ENCODE data around the gene RANBP6. TPM values are rescaled to one million over a fixed set of nuclear protein-coding genes. Genes with fewer than 3 reads are reported as not detected.
A peak's percentile ranks its signal among the peaks of the same experiment; 100 is the strongest.

Gene RANBP6
- polyA plus RNA-seq, 1 of the 3 experiments (the other 2 are of a cell fraction), result 4.1 TPM

DNA sequence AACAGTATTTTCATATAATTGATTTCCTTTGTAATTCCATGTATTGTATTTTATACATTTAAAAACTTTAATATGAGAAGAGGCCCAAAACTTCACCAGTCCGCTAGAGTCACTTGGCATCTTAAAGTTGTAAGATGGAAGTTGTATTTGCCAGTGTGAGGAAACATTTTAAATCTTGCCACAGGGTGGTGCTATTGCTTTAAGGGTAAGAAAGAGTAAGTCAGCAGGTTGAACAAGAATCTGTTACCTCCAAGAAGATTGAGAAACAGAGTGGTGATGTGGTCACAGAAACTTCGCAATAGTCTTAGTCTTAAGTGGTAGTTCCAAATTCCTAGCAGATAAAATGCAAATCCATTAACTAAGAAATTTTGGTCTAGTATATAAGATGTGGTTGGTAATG, 39.8 kb upstream of the RANBP6 start:
- H3K4me2 ChIP-seq, result no peak overlapping the region
- H3K4me1 ChIP-seq (ENCODE audit: control insufficient read depth in 1 of 2, insufficient read depth in 2 of 2, low read depth in 1 of 2, low read length in 1 of 2), result no peaks in the 10 kb centered on the region
- H3K4me3 ChIP-seq (ENCODE audit: low read depth in 2 of 2, low read length in 1 of 2), result no peak overlapping the region
- no peaks in the 10 kb centered on the region for H3K36me3 ChIP-seq (replicated peaks in 1 of 2; ENCODE audit: control insufficient read depth in 1 of 2, insufficient read depth in 2 of 2, low read length in 1 of 2)
- H3F3A ChIP-seq (replicated peaks; ENCODE audit: insufficient read depth), result no peaks in the 10 kb centered on the region
- no peak for DNase-seq
- H3K9me3 ChIP-seq, result no peaks in the 10 kb centered on the region
- H3K27ac ChIP-seq (ENCODE audit: low read depth in 2 of 2, low read length in 1 of 2), result no peak overlapping the region
- no peaks in the 10 kb centered on the region for H3K79me2 ChIP-seq (ENCODE audit: insufficient read depth)
- H4K20me1 ChIP-seq (ENCODE audit: insufficient read depth), result no peaks in the 10 kb centered on the region
- no peaks in the 10 kb centered on the region for H3K27me3 ChIP-seq (ENCODE audit: insufficient read depth)
- TF ChIP-seq RAD21 (IDR thresholded peaks at IDR 0.05; ENCODE audit: low read length), result peak; percentile 73
- TF ChIP-seq GABPA (IDR thresholded peaks at IDR 0.05; ENCODE audit: low read depth), result no peak
- TF ChIP-seq CTCF (IDR thresholded peaks at IDR 0.05), result peak; percentile 69
- peak; percentile 68 for TF ChIP-seq SMC3 (IDR thresholded peaks at IDR 0.05; ENCODE audit: low read depth, low read length)
- TF ChIP-seq, protein P1, sequence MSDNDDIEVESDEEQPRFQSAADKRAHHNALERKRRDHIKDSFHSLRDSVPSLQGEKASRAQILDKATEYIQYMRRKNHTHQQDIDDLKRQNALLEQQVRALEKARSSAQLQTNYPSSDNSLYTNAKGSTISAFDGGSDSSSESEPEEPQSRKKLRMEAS (IDR thresholded peaks at IDR 0.05; ENCODE audit: low read depth), result no peak
- H2AFZ ChIP-seq (ENCODE audit: low read depth), result no peak overlapping the region
- POLR2A ChIA-PET, result no interaction called here
- CTCF ChIA-PET, result interaction anchor here (0.6 to 3.2 kb wide), 5 partner anchors 25 to 251 kb away, joined by 3 to 67 read pairs (median 3); no protein-coding TSS in a partner anchor
- no peaks in the 10 kb centered on the region for H3K9me2 ChIP-seq
- no peak overlapping the region for H3K9ac ChIP-seq
- 14% methylated on average over 2 of the region's 2 CpGs for WGBS (ENCODE audit: low lambda C conversion rate)

DNA sequence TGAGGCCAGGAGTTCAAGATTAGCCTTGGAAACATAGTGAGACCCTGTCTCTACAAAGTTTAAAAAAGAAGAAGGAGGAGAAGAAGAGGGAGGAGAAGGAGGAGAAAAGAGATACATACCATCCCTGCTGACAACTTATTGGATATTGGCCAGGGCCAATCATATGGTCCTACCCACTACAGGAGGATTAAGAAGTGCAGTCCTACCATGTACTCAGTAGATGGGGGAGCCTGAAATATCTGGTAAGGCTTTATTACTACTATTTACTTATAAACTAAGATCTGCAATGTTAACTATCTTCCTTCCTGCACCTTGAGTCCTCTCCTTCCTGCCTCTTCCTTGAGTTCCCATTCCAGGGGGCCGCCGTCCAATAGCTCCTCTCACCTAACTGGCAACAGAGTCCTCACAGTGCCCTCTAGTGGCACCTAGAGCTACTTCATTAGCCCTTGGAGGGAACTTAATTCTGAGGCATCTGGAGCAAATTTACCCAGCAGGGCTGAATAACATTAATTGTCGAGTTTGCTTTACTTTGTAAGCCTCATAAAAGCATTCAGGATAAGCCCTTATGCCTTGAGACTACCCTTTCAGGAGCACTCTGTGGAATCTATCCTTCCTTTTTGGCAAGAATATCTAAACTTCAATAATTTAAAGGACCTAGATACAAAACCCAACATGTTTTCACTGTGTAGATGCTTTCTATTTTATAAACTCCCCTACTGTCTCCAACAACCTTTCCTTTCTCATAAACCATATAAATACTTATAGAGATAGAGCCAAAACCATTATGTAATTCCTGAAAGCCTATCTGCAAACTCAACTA, 39.1 kb upstream of the RANBP6 start:
- Histone ChIP-seq H3K4me3 (ENCODE audit: low read depth in 2 of 2, low read length in 1 of 2) (no peak overlapping the region), H3K9ac (no peak overlapping the region), H3K9me3 (no peaks in the 10 kb centered on the region), H3K4me1 (ENCODE audit: control insufficient read depth in 1 of 2, insufficient read depth in 2 of 2, low read depth in 1 of 2, low read length in 1 of 2) (no peaks in the 10 kb centered on the region), H3K79me2 (ENCODE audit: insufficient read depth) (no peaks in the 10 kb centered on the region), H3F3A (replicated peaks; ENCODE audit: insufficient read depth) (no peaks in the 10 kb centered on the region), H3K9me2 (no peaks in the 10 kb centered on the region), H4K20me1 (ENCODE audit: insufficient read depth) (no peaks in the 10 kb centered on the region), H2AFZ (ENCODE audit: low read depth) (peak overlapping the region; percentile 16; the same call in 1 of the 2 replicates), H3K27me3 (ENCODE audit: insufficient read depth) (no peaks in the 10 kb centered on the region), H3K36me3 (replicated peaks in 1 of 2; ENCODE audit: control insufficient read depth in 1 of 2, insufficient read depth in 2 of 2, low read length in 1 of 2) (no peaks in the 10 kb centered on the region), H3K27ac (ENCODE audit: low read depth in 2 of 2, low read length in 1 of 2) (no peak overlapping the region), H3K4me2 (no peak overlapping the region)
- peak; percentile 52 for DNase-seq
- ChIA-PET POLR2A (no interaction called here), CTCF (interaction anchor here (0.6 to 3.2 kb wide), 38 partner anchors 8 to 255 kb away, joined by 3 to 67 read pairs (median 4); partner anchors contain the start of gene ERMP1)
- WGBS (ENCODE audit: low lambda C conversion rate), result 14% methylated on average over 3 of the region's 3 CpGs
- TF ChIP-seq FOXM1 (IDR thresholded peaks at IDR 0.05; ENCODE audit: low read depth) (no peak), EZH2phosphoT487 (IDR thresholded peaks at IDR 0.05; ENCODE audit: borderline replicate concordance, low read depth) (no peak), GATA2 (CRISPR knock-in tag; IDR thresholded peaks at IDR 0.05) (no peak), FOSL2 (IDR thresholded peaks at IDR 0.05; ENCODE audit: borderline replicate concordance, low read depth) (no peak), REST (IDR thresholded peaks at IDR 0.05; ENCODE audit: low read depth, low read length) (no peak), RAD21 (IDR thresholded peaks at IDR 0.05; ENCODE audit: low read length) (peak; percentile 80), JUND (IDR thresholded peaks at IDR 0.05) (no peak), FOXJ3 (CRISPR knock-in tag; IDR thresholded peaks at IDR 0.05) (no peak), GABPA (IDR thresholded peaks at IDR 0.05; ENCODE audit: low read depth) (no peak), TCF12 (IDR thresholded peaks at IDR 0.05) (peak; percentile 13; the same call in 1 of the 2 replicates), YY1 (IDR thresholded peaks at IDR 0.05; ENCODE audit: low read depth) (no peak), TEAD4 (IDR thresholded peaks at IDR 0.05; ENCODE audit: borderline replicate concordance, insufficient read depth) (no peak), CTCF (IDR thresholded peaks at IDR 0.05) (peak; percentile 85), ZBTB33 (IDR thresholded peaks at IDR 0.05; ENCODE audit: borderline replicate concordance, low read depth) (no peak)
